Gastrocnemius medialis (tissue), 4 donors: ENCODE data around the gene TUBD1.

ENCODE experiments used
- POLR2A ChIP-seq, 2 donors: fragments of 450-650 bp; IDR thresholded peaks; one replicate each; pipeline ENCODE4 v1.6.1; 2017; ENCODE audit warnings: antibody characterized with exemption in 2 of 2, mild to moderate bottlenecking in 2 of 2, moderate library complexity in 2 of 2
- TF ChIP-seq, protein P1 (sequence below), 5 experiments: fragments of 450-650 bp in 3 of 5; fragments of 200-600 bp in 2 of 5; sonication (generic) in 2 of 5; IDR thresholded peaks in 4 of 5; conservative IDR thresholded peaks in 1 of 5; 1 replicate in 4 of 5; 2 replicates in 1 of 5; pipeline ENCODE4 v1.5.1; 2016 to 2019; ENCODE audit warnings: antibody characterized with exemption in 5 of 5, mild to moderate bottlenecking in 3 of 5, moderate library complexity in 3 of 5

DNA sequence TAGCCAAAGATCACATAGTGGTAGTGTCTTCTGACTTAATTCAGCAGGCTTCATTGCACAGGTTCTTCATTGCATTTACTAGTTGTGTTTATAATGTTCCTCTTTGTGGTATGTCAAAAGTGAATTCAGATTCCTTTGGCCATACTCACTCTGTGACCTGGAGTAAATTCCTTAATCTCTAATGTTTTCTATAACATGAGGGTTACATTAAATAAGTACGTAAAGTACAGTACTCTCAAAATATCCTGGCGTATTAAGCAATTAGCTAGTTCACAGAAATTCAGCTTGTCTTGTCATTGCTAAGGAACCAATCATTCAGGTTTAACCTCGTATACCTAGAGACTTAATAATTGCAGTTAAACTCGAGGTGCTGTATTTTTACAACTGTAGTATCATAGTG is 4.3 kb upstream of the TUBD1 start:
- no peak for TF ChIP-seq POLR2A (IDR thresholded peaks at IDR 0.05)
- TF ChIP-seq, protein P1, sequence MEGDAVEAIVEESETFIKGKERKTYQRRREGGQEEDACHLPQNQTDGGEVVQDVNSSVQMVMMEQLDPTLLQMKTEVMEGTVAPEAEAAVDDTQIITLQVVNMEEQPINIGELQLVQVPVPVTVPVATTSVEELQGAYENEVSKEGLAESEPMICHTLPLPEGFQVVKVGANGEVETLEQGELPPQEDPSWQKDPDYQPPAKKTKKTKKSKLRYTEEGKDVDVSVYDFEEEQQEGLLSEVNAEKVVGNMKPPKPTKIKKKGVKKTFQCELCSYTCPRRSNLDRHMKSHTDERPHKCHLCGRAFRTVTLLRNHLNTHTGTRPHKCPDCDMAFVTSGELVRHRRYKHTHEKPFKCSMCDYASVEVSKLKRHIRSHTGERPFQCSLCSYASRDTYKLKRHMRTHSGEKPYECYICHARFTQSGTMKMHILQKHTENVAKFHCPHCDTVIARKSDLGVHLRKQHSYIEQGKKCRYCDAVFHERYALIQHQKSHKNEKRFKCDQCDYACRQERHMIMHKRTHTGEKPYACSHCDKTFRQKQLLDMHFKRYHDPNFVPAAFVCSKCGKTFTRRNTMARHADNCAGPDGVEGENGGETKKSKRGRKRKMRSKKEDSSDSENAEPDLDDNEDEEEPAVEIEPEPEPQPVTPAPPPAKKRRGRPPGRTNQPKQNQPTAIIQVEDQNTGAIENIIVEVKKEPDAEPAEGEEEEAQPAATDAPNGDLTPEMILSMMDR (IDR thresholded peaks at IDR 0.05 in 4 of 5, conservative IDR thresholded peaks at IDR 0.05 in 1 of 5), result no peak
